ENCODE results near the gene STX17.

STX17 gene

GRCh38 chr9:99921875-99922710, 15.6 kb downstream of the STX17 start:
- H3K4me3 ChIP-seq (replicated peaks; ENCODE audit: low read depth, low read length), result no peak overlapping the region
- no peak for DNase-seq (ENCODE audit: low read depth)
- TF ChIP-seq CTCF (IDR thresholded peaks at IDR 0.05; ENCODE audit: low read length, missing control alignments), result no peak

GRCh38 chr9:99922711-99923030, 16.2 kb downstream of the STX17 start:
- no peak overlapping the region for H3K4me3 ChIP-seq (replicated peaks; ENCODE audit: low read depth, low read length)
- TF ChIP-seq CTCF (IDR thresholded peaks at IDR 0.05; ENCODE audit: low read length, missing control alignments), result no peak
- no peak for DNase-seq (ENCODE audit: low read depth)

GRCh38 chr9:99925541-99925940, 19.1 kb downstream of the STX17 start:
- no peak overlapping the region for H3K4me3 ChIP-seq (replicated peaks; ENCODE audit: low read depth, low read length)
- peak; percentile 7 for DNase-seq (ENCODE audit: low read depth)
- no peak for TF ChIP-seq CTCF (IDR thresholded peaks at IDR 0.05; ENCODE audit: low read length, missing control alignments)

- DNase-seq (ENCODE audit: low read depth), result no peak
- no peak for TF ChIP-seq CTCF (IDR thresholded peaks at IDR 0.05; ENCODE audit: low read length, missing control alignments)
- H3K4me3 ChIP-seq (replicated peaks; ENCODE audit: low read depth, low read length), result no peak overlapping the region
These were observed 23.2 kb downstream of the STX17 start for GRCh38 chr9:99929652-99930051.

GRCh38 chr9:99931155-99931840, 24.8 kb downstream of the STX17 start:
- H3K4me3 ChIP-seq (replicated peaks; ENCODE audit: low read depth, low read length), result no peak overlapping the region
- DNase-seq (ENCODE audit: low read depth), result peak; percentile 3
- no peak for TF ChIP-seq CTCF (IDR thresholded peaks at IDR 0.05; ENCODE audit: low read length, missing control alignments)

- H3K4me3 ChIP-seq (replicated peaks; ENCODE audit: low read depth, low read length), result no peak overlapping the region
- TF ChIP-seq CTCF (IDR thresholded peaks at IDR 0.05; ENCODE audit: low read length, missing control alignments), result no peak
- DNase-seq (ENCODE audit: low read depth), result no peak
These were observed 30.6 kb downstream of the STX17 start for GRCh38 chr9:99936947-99937587.
